GM21723 (cell line): ENCODE results near the gene PRR18.

Experiments used
- ATAC-seq: cut with Tn5 transposase; IDR thresholded peaks from one replicate; pipeline ENCODE4 v1.9.1; 2021; ENCODE audit warnings: mild to moderate bottlenecking, moderate library complexity; ENCODE audit not compliant: unreplicated experiment

Gene PRR18

DNA sequence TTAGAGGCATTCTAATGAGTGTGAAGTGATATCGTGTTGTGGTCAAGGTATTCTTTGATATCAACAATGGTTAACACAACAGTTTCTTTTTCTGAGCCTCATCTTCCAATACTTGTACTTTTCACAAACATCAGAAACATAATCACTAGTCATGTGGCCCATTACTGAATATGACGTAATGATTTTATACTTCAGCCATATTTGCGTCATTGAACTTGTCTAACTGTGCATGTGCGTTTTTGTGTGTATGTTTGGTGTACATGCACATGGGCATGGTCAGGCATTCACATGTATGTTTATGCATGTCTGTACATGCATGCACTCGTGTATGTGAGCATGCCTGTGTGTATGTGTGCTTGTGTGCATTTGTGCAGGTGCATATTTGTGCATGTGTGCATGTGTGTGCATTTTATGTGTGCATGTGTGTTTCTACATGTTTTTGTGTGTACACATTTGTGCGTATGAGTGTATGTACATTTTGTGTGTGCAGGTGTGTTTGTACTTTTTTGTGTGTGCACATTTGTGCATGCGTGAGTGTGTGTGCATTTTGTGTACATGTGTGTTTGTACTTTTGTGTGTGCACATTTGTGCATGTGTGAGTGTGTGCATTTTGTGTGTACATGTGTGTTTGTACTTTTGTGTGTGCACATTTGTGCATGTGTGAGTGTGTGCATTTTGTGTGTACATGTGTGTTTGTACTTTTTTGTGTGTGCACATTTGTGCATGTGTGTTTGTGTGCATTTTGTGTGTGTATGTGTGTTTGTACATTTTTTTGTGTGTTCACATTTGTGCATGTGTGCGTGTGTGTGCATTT is 29.4 kb downstream of the PRR18 start:
- ATAC-seq: no peak

DNA sequence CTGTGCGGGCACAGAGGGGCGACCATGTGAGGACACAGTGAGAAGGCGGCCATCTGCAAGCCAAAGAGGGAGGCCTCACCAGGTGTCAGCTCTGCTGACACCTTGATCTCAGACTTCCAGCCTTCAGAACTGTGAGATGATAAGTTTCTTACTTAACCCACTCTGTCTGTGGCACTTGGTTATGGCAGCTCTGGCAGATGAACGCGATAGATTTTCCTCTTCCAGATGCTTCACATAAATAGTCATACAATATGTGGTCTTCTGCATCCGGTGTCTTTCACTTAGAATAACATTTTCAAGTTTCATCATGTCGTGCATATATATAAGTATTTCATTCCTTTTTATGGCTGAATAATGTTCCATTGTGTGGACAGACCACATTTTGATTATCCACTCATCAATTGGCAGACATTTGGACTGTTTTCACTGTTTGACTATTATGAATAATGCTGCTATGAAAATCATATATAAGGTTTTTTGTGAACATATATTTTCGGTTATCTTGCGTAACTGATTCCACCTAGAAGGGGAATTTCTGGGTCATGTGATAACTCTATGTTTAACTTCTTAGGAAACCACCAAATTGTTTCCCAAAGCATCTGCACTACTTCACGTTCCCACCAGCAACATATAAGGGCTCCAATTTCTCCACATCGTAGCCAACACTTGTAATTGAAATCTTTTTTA is 30.2 kb downstream of the PRR18 start:
- no peak for ATAC-seq

DNA sequence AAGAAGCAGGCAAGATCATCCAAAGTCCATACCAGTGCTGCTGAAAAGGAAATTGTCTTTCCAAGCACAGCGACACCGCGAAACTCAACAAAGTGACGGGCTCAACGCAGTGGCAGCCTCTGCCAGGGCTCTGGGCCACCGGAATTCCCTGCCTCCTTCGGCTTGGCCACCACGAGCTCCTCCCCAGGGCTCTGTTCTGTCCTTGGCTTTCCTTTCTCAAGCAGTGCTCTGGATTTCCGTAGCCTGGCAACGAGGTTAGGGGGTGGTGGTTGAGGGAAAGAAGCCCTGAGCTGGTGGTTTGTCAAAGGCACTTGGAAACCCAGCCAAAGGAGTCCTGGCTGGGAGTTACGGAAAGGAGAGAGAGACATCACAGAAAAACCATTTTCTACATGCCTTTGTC is 31.2 kb downstream of the PRR18 start:
- ATAC-seq: no peak

DNA sequence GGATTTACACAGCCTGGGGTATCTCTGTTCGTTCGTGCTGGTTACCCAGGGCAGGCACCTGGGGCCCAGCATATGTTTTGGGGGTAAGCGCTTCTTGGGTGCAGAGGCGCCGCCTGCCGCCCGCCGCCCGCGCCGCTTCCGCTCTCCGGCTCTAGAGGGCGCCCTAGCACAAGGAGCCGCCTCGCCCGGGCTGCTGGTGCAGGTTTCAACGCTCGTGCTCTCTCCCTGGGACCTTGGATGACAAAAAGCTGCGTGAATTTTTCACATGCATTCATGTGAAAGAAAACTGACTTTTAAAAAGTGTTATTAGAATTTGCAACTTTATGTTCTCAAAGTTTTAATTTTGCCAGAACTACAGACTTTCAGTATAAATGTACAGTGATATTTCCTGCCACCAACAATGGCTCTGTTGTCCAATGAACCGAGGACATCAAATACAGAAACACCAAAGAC is 32.5 kb downstream of the PRR18 start:
- ATAC-seq: peak; percentile 85

DNA sequence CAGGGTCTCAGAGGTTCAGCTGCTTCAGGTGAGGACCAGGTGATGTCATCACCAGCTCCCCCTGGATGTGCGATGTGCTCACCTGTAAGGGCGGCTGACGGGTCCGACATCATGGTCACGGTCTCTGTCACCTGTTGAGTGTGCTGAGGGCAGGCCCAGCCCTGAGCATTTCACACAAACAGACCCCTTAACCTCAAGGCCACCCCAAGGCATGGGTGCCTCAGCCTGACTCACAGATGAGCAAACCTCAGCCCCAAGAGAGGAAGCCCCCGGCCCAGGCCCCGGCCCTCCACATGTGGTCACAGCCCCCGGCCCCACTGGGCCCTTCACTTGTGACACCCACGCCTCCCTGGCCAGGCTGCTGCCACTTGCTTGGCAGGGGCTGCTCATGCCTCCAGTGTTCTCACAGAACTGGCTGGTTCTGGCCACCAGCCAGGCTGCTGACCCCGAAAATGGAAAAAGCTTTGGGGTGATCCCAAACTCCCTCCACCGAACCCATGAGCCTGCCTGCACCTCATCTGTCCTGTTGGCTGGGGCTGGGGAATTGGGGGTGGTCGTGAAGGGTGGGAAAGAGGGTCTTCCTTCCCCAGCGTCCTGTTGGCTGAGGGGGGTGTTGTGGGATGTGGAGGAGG is 33.3 kb downstream of the PRR18 start:
- no peak for ATAC-seq

DNA sequence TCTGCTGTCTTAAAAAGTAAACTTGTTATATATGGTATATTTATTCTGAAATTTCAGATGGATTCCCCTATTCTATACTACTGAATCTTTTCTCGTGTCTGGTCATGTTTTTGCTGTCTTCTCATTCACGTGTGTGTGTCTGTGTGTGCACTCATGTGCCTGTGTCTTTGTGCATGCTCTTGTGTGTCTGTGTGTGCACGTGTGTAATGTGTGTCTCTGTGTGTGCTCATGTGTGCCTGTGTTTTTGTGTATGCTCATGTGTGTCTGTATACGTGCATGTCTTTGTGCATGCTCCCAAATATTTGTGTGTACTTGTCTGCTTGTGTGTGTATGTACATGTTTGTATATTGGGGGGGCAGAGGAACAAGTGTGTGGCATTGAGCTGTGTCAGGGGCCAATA is 34.0 kb downstream of the PRR18 start:
- no peak for ATAC-seq

DNA sequence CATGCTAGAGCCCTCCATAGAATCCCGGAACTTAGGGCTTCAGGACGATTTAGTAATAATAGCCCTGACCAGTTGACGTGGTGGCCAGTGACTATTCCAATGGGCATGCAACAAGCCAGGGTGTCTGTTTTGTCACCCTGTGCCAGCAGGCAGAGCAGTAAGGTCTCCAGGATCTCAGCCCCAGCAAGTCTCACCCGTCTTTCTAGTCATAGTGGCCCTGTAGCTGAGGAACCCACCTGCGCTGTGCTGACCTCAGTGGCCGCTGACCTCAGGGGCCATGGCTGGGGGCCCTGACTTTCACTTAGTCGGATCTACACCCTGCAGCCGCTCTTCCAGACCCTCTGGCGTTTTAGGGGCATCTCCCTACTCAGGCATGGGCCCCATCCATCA is 36.8 kb downstream of the PRR18 start:
- no peak for ATAC-seq

DNA sequence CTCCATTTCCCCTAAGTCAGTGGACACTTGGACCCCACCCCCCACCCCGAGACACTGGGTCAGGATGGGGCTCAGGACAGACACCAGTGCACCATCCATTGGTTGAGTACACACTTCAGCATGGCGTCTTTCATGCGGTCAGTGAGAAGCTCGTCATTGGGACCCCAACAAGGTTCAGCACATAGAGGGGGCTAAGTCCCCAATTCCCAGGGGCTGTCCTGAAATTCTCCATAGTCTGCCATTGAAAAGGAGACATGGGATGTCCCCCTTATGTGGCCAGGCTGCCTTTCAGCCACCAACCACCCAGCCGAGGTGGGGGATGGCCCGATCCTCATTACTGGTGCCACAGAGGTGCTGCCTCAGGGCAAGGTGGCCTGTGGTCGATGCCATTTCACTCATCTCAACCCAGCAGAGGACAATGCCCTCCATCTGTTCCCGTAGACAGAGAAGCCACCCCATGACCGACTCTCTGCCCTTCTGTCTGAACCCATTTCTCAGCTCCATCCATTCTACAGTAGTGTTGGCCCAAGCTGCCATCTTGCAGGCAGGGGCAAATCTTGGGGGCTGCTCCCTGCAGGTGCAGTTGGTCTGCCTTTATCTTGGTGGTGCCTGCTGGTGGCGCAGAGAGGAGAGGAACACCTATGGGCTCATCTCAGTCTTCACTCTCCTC is 37.4 kb downstream of the PRR18 start:
- ATAC-seq: no peak

DNA sequence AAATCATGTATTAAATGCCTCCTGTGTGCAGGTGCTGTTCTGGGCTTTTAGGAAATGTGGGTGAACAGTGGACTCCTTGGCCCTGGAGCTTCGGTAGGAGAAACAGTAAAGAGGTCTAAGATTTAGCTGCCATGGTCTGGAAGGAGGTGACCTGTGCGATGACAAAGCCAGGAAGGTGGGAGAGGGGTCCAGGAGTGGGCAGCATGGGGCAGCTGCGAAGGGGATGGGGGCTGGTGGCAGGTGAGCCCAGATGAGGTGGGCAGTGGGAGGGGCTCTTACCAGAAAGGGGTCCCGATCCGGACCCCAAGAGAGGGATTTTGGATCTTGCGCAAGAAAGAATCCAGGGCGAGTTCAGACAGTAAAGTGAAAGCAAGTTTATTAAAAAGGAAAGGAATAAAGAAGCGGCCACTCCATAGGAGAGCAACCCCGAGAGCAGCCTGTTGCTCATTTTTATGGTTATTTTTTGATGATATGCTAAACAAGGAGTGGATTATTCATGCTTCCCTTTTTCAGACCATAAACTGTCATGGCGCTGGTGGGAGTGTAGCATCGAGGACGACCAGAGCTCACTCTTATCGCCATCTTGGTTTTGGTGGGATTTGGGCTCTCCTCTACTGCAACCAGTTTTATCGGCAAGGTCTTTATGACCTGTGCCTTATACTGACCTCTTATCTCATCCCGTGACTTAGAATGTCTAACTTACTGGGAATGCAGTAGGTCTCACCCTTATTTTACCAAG is 38.7 kb downstream of the PRR18 start:
- ATAC-seq: no peak

DNA sequence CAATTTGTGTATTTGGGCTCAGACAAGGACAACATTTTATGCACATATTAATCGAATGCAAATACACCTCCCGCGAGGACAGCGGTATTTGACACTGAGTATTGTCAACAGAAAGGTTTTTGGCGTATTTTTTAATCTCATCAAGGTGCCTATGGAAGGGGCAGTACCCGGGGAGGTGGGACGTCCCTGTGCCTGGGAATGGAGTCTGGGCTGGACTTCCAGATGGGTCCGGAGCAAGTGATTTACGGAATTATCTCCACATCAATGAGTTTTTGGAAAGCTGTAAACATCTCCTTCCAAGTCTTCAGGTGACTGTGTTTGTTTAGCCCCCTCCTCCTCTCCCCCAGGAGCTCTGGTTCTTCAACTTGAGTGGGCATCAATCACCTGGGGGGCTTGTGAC is 39.8 kb downstream of the PRR18 start:
- no peak for ATAC-seq

DNA sequence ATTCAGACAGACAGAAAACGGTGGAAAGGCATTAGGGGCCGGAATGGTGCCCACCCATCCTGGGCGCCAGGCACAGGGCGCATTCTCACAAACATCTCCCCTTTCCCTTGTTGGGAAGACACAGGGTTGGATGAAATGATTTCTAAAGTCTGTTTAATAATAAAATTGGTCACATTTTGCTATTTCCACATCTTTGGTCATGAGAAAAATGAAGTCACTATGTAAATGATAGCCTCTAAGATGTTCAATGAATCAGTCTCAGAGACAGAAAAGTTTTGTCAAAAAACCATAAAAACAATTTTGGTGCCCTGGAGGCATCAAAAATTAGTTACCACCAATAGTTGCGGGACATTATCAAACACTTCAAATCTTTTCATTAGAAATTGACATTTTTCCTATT is 40.7 kb downstream of the PRR18 start:
- ATAC-seq: no peak

DNA sequence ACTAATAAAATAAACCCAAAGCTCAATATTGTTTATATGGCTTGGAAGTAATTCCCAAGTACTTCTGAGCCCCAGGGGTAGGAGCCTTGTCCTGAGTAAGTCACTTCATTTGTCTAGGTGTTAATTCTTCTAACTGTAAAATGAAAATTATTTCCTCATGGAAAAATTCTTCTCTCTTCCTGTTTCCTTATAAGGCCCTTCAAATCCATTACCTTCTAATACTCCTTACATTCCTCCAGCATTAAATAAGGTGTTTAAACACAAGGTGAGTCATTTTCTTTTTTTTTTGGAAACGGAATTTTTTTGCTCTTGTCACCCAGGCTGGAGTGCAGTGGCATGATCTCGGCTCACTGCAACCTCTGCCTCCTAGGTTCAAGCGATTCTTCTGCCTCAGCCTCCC is 41.9 kb downstream of the PRR18 start:
- no peak for ATAC-seq

DNA sequence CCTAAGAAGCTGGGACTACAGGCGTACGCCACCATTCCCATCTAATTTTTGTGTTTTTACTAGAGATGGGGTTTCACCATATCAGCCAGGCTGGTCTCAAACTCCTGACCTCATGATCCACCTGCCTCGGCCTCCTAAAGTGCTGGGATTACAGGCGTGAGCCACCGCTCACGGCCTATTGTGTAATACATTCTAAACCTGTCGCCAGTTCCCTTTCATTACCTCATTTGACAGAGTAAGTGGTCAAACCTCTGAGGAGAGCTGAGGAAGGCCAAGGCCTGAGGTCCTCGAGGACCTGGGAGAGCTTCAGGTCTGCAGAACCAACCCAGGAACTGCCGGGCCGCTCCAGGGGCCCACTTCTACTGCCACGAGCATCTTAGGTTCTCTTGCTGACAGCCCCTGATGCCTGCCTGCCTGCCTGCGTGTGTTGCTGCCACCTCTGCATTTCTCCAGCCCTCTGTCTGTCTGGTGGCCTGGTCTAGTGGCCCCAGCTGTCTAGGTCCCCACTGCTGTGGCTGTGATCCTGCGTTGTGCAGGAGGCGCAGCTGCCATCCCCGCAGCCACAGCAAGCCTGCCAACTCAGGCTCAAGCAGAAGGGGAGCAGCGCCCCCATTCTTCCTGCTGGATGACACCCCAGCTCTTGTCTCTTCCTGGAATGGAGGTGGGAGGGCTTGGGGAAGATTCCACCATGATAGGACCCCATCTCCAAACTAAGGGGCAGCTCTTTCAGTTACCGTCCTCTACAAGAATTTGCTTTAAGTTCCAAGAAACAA is 45.3 kb downstream of the PRR18 start:
- ATAC-seq: no peak

DNA sequence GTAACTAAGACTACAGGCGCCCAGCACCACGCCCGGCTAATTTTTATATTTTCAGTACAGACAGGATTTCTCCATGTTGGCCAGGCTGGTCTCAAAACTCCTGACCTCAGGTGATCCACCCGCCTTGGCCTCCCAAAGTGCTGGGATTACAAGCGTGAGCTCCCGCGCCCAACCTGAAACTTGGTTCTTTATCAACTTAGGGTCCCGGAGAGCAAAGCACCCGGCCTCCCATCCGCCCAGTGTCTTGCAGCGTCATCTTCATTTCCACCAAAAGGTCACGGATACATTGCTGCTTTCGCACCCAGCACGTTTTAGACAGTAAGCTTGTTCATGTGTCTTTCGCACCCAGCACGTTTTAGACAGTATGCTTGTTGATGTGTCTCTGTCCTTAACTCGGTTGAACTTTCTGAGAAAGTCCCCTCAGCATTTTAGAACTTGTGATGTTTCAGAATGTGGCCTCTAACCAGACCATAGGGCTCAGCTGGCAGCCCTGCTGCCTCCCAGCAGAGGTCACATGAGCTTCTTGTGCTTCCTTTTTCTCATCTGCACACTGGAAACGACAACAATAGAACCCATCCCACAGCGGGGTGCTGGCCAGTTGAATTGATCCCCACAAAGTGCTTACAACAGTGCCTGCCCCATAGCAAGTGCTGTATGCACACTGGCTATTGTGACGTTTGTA is 48.8 kb downstream of the PRR18 start:
- ATAC-seq: no peak

DNA sequence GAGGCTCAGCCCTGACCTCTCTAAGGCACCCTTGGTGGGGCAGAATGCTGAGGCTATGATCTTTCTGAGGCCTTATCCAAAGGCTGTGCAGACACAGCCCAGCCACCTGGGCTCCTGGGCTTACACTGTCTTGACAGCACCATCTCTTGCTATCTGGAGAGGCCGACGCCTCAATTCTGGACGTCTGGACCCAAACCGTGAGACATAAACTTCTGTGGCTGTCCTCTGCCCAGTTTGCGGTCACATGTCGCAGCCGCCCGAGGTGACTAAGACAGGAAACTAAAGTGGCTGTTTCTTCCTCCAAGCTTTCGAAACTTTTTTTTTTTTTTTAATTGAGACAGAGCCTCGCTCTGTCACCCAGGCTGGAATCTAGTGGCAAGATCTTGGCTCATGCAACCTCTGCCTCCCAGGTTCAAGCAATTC is 49.3 kb downstream of the PRR18 start:
- no peak for ATAC-seq

DNA sequence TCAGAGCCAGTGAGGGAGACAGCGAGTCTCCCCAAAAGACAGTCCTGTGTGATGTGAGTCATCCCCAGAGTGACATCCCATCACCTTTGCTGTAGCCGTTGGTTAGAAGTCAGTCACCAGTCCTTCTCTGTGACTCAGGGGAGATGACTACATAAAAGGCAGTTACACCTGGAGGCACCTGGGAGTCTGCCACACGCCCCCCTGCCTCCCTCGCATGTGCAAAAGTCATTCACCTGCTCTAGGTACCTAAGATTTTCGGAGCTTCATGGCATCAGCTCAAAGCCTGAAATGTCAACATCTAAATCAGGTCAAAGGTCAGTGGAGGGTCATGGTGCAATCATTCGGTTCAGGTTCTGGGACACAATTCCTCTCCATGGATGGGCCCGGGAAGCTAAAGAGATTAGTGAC is 50.3 kb downstream of the PRR18 start:
- ATAC-seq: no peak
